CD14-positive monocyte (primary cell): Measurements from ENCODE around the gene C2orf76. TPM values are rescaled to one million over a fixed set of nuclear protein-coding genes. Genes with fewer than 3 reads are reported as not detected.

Source experiments
- DNase-seq, 3 donors: peaks; one replicate each; pipeline ENCODE4 v3.0.0-alpha.2; 2011 to 2022
- H2AFZ ChIP-seq: 2 replicates; pipeline ENCODE4 v1.6.0; 2012; ENCODE audit warnings: mild to moderate bottlenecking, low read depth, low read length, inconsistent platforms; ENCODE audit not compliant: insufficient read depth, poor library complexity, severe bottlenecking
- H3K27ac ChIP-seq, 2 donors: 1 replicate in 1 of 2; 2 replicates in 1 of 2; pipeline ENCODE4 v1.5.1; 2012 to 2013; ENCODE audit warnings: low read length in 2 of 2, control low read depth in 1 of 2, inconsistent platforms in 1 of 2, low read depth in 1 of 2, mild to moderate bottlenecking in 1 of 2
- H3K27me3 ChIP-seq, 2 donors: one replicate each; pipeline versions ENCODE4 v1.6.0 to v1.6.1; 2011 to 2013; ENCODE audit warnings: low read length in 2 of 2; ENCODE audit not compliant: control insufficient read depth in 2 of 2, insufficient read depth in 2 of 2
- H3K36me3 ChIP-seq, 2 donors: replicated peaks in 1 of 2; 1 replicate in 1 of 2; 2 replicates in 1 of 2; pipeline versions ENCODE4 v1.5.1 to v1.6.1; 2012 to 2013; ENCODE audit warnings: low read length in 2 of 2, control low read depth in 1 of 2, inconsistent platforms in 1 of 2, mild to moderate bottlenecking in 1 of 2; ENCODE audit not compliant: insufficient read depth in 2 of 2, control insufficient read depth in 1 of 2
- H3K4me1 ChIP-seq, 2 donors: 1 replicate in 1 of 2; 2 replicates in 1 of 2; pipeline versions ENCODE4 v1.5.1 to v1.6.1; 2012 to 2013; ENCODE audit warnings: low read length in 2 of 2, control low read depth in 1 of 2, inconsistent platforms in 1 of 2, mild to moderate bottlenecking in 1 of 2, moderate library complexity in 1 of 2; ENCODE audit not compliant: insufficient read depth in 2 of 2, control insufficient read depth in 1 of 2
- H3K4me2 ChIP-seq: replicated peaks from 2 replicates; pipeline ENCODE3; 2012; ENCODE audit warnings: low read length, moderate library complexity, mild to moderate bottlenecking; ENCODE audit not compliant: poor library complexity, severe bottlenecking; ENCODE audit errors: extremely low read depth
- H3K4me3 ChIP-seq, 3 experiments: fragments of 200-600 bp in 1 of 3; sonication (generic) in 1 of 3; replicated peaks in 1 of 3; 1 replicate in 2 of 3; 2 replicates in 1 of 3; pipeline ENCODE4 v1.5.1; 2011 to 2013; ENCODE audit warnings: low read length in 3 of 3, mild to moderate bottlenecking in 3 of 3, control low read depth in 2 of 3, low read depth in 2 of 3, inconsistent platforms in 1 of 3, moderate library complexity in 1 of 3
- H3K79me2 ChIP-seq: 2 replicates; pipeline ENCODE4 v1.6.0; 2012; ENCODE audit warnings: mild to moderate bottlenecking, control low read depth, inconsistent platforms, low read length, moderate library complexity; ENCODE audit not compliant: insufficient read depth
- H3K9ac ChIP-seq: 2 replicates; pipeline ENCODE4 v1.6.0; 2017; ENCODE audit warnings: low read length, mild to moderate bottlenecking; ENCODE audit not compliant: insufficient read depth, poor library complexity, severe bottlenecking
- H3K9me3 ChIP-seq, 2 donors: replicated peaks in 1 of 2; 1 replicate in 1 of 2; 2 replicates in 1 of 2; pipeline versions ENCODE4 v1.5.1 to v1.6.1; 2012 to 2013; ENCODE audit warnings: low read length in 2 of 2, control low read depth in 1 of 2; ENCODE audit not compliant: control insufficient read depth in 1 of 2, insufficient read depth in 1 of 2
- H4K20me1 ChIP-seq: 2 replicates; pipeline ENCODE4 v1.6.0; 2012; ENCODE audit warnings: mild to moderate bottlenecking, low read length, control low read depth, moderate library complexity; ENCODE audit not compliant: insufficient read depth
- H3K27ac Mint-ChIP-seq, 7 donors: one replicate each; pipeline ENCODE4 v1.8.0; 2020; ENCODE audit warnings: mild to moderate bottlenecking in 7 of 7, mixed read lengths in 7 of 7, moderate library complexity in 6 of 7, inconsistent platforms in 2 of 7
- H3K27me3 Mint-ChIP-seq, 3 donors: one replicate each; pipeline ENCODE4 v1.8.0; 2021 to 2022; ENCODE audit warnings: low read depth in 3 of 3, mild to moderate bottlenecking in 3 of 3, mixed read lengths in 3 of 3, moderate library complexity in 3 of 3, inconsistent platforms in 1 of 3
- H3K36me3 Mint-ChIP-seq, 2 donors: one replicate each; pipeline ENCODE4 v1.8.0; 2020; ENCODE audit warnings: mixed read lengths in 2 of 2, inconsistent platforms in 1 of 2, mild to moderate bottlenecking in 1 of 2
- H3K4me1 Mint-ChIP-seq: one replicate; pipeline ENCODE4 v1.8.0; 2020; ENCODE audit warnings: mild to moderate bottlenecking, mixed read lengths
- H3K4me3 Mint-ChIP-seq, 2 donors: one replicate each; pipeline ENCODE4 v1.8.0; 2020; ENCODE audit warnings: mild to moderate bottlenecking in 2 of 2, mixed read lengths in 2 of 2, moderate library complexity in 1 of 2
- H3K9me3 Mint-ChIP-seq, 7 donors: one replicate each; pipeline ENCODE4 v1.8.0; 2020 to 2022; ENCODE audit warnings: mixed read lengths in 7 of 7, mild to moderate bottlenecking in 6 of 7, moderate library complexity in 6 of 7, inconsistent platforms in 2 of 7
- WGBS: methylation state at CpG from one replicate; pipeline ENCODE4 v1.1.5; 2013; ENCODE audit warnings: missing lambda C conversion rate; ENCODE audit not compliant: insufficient coverage; 5-methylcytosine and 5-hydroxymethylcytosine counted together
- intact Hi-C, 2 donors: fragments of 100-400 bp; cut with micrococcal nuclease; formaldehyde crosslinking; loops; one replicate each; pipeline versions ENCODE4 v1.15.0 to v1.15.1; 2023
- polyA plus RNA-seq, 3 donors: library from polyadenylated mRNA; depleted of rRNA in 1 of 3; unstranded in 2 of 3; stranded (reverse) in 1 of 3; fragments of 300-500 nt in 2 of 3; fragments of >200 nt in 1 of 3; fragmentation: Illumina TruSeq in 2 of 3; gene quantifications; 1 replicate in 2 of 3; 2 replicates in 1 of 3; pipeline ENCODE4 v1.2.3, GENCODE V29; 2012 to 2021
- TF ChIP-seq, protein P1 (sequence below): fragments of 200-600 bp; IDR thresholded peaks from one replicate; pipeline ENCODE4 v1.8.0; 2022; ENCODE audit warnings: antibody characterized with exemption, mild to moderate bottlenecking

The C2orf76 gene
- polyA plus RNA-seq, 3 donors: 9.7 to 32.5 (median 31.0) TPM

DNA sequence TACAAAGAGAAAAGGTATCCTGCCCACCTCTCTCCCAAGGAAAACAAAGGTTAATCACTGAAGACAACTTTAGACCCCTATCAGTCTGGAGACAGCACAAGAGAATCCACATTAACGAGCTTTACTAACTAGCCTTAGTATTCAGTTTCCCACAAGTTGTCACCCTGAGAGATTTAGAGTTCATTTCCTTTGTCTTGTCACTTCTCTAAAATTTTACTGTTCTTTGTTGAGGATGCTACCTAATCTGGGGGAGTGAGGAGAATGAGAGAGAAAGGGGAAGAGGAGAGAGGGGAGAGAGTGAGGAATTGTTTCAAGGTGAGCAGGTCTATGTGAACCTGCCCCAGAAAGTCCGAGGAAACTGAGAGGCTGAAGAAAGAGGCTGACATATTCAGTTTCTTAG, 28.4 kb downstream of the C2orf76 start:
- no peaks in the 10 kb centered on the region for H3K9me3 Mint-ChIP-seq
- no peak overlapping the region for H2AFZ ChIP-seq

DNA sequence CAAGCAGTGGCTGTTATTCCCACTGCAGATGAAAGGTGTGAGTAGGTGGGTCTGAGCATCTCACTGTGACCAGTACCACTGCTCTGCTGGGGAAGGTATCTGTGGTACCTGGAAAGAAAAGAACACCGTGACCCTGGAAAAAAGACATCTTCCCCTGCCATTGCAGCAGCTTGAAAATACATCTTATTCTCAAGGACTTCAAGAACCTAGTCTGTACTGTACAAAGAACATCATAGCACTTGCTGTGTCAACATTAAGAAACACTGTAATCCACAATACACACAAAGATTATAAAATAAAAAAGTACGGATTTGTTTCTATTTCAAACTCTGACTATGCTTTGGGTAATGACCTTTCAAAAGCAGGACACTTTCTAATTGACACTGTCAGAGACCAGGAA, 28.9 kb downstream of the C2orf76 start:
- no CpG with 5 or more reads among the region's 2 CpGs for WGBS
- Histone ChIP-seq H2AFZ (no peak overlapping the region), H3K27me3 (no peaks in the 10 kb centered on the region), H3K4me1 (peaks cover 15 to 20% of the 10 kb centered on the region in 2 donors), H3K27ac (no peak overlapping the region), H3K4me3 (no peak overlapping the region), H3K79me2 (no peaks in the 10 kb centered on the region), H4K20me1 (no peaks in the 10 kb centered on the region), H3K36me3 (no peaks in the 10 kb centered on the region), H3K4me2 (no peak overlapping the region), H3K9ac (no peak overlapping the region), H3K9me3 (no peaks in the 10 kb centered on the region)
- Mint-ChIP-seq H3K9me3 (no peaks in the 10 kb centered on the region), H3K4me1 (peaks cover 18% of the 10 kb centered on the region), H3K36me3 (peaks cover 10 to 18% of the 10 kb centered on the region in 2 donors), H3K4me3 (no peak overlapping the region), H3K27ac (no peak overlapping the region), H3K27me3 (no peaks in the 10 kb centered on the region)
- intact Hi-C loops: no loop called here
- TF ChIP-seq, protein P1, sequence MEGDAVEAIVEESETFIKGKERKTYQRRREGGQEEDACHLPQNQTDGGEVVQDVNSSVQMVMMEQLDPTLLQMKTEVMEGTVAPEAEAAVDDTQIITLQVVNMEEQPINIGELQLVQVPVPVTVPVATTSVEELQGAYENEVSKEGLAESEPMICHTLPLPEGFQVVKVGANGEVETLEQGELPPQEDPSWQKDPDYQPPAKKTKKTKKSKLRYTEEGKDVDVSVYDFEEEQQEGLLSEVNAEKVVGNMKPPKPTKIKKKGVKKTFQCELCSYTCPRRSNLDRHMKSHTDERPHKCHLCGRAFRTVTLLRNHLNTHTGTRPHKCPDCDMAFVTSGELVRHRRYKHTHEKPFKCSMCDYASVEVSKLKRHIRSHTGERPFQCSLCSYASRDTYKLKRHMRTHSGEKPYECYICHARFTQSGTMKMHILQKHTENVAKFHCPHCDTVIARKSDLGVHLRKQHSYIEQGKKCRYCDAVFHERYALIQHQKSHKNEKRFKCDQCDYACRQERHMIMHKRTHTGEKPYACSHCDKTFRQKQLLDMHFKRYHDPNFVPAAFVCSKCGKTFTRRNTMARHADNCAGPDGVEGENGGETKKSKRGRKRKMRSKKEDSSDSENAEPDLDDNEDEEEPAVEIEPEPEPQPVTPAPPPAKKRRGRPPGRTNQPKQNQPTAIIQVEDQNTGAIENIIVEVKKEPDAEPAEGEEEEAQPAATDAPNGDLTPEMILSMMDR: no peak
- no peak for DNase-seq

More for the DNA sequence above, 28.4 kb downstream of the C2orf76 start:
- H3K4me3 ChIP-seq: no peak overlapping the region
- TF ChIP-seq, protein P1: no peak
- no CpG with 5 or more reads among the region's 2 CpGs for WGBS
- DNase-seq: no peak
- no peak overlapping the region for H3K4me3 Mint-ChIP-seq
- no peaks in the 10 kb centered on the region for H3K79me2 ChIP-seq
- peaks cover 10 to 18% of the 10 kb centered on the region in 2 donors for H3K36me3 Mint-ChIP-seq
- intact Hi-C loops: no loop called here
- no peak overlapping the region for H3K27ac ChIP-seq
- no peaks in the 10 kb centered on the region for H3K27me3 ChIP-seq
- peak overlapping the region in 4 of 7 donors; percentile 9 to 71 (median 22) for H3K27ac Mint-ChIP-seq
- H3K36me3 ChIP-seq: no peaks in the 10 kb centered on the region
- H3K4me1 Mint-ChIP-seq: peaks cover 18% of the 10 kb centered on the region
- H3K9ac ChIP-seq: no peak overlapping the region
- H3K4me1 ChIP-seq: peaks cover 15 to 20% of the 10 kb centered on the region in 2 donors
- no peaks in the 10 kb centered on the region for H3K27me3 Mint-ChIP-seq
- H3K9me3 ChIP-seq: no peaks in the 10 kb centered on the region
- no peak overlapping the region for H3K4me2 ChIP-seq
- no peaks in the 10 kb centered on the region for H4K20me1 ChIP-seq
